CD14-positive monocyte (primary cell): ENCODE measurements around the gene MBP. TPM values are rescaled to one million over a fixed set of nuclear protein-coding genes. Genes with fewer than 3 reads are reported as not detected.

Source experiments
- DNase-seq, 3 donors: peaks; one replicate each; pipeline ENCODE4 v3.0.0-alpha.2; 2011 to 2022
- H2AFZ ChIP-seq: 2 replicates; pipeline ENCODE4 v1.6.0; 2012; ENCODE audit warnings: mild to moderate bottlenecking, low read depth, low read length, inconsistent platforms; ENCODE audit not compliant: insufficient read depth, poor library complexity, severe bottlenecking
- H3K27ac ChIP-seq, 2 donors: 1 replicate in 1 of 2; 2 replicates in 1 of 2; pipeline ENCODE4 v1.5.1; 2012 to 2013; ENCODE audit warnings: low read length in 2 of 2, control low read depth in 1 of 2, inconsistent platforms in 1 of 2, low read depth in 1 of 2, mild to moderate bottlenecking in 1 of 2
- H3K27me3 ChIP-seq, 2 donors: one replicate each; pipeline versions ENCODE4 v1.6.0 to v1.6.1; 2011 to 2013; ENCODE audit warnings: low read length in 2 of 2; ENCODE audit not compliant: control insufficient read depth in 2 of 2, insufficient read depth in 2 of 2
- H3K36me3 ChIP-seq, 2 donors: replicated peaks in 1 of 2; 1 replicate in 1 of 2; 2 replicates in 1 of 2; pipeline versions ENCODE4 v1.5.1 to v1.6.1; 2012 to 2013; ENCODE audit warnings: low read length in 2 of 2, control low read depth in 1 of 2, inconsistent platforms in 1 of 2, mild to moderate bottlenecking in 1 of 2; ENCODE audit not compliant: insufficient read depth in 2 of 2, control insufficient read depth in 1 of 2
- H3K4me1 ChIP-seq, 2 donors: 1 replicate in 1 of 2; 2 replicates in 1 of 2; pipeline versions ENCODE4 v1.5.1 to v1.6.1; 2012 to 2013; ENCODE audit warnings: low read length in 2 of 2, control low read depth in 1 of 2, inconsistent platforms in 1 of 2, mild to moderate bottlenecking in 1 of 2, moderate library complexity in 1 of 2; ENCODE audit not compliant: insufficient read depth in 2 of 2, control insufficient read depth in 1 of 2
- H3K4me2 ChIP-seq: replicated peaks from 2 replicates; pipeline ENCODE3; 2012; ENCODE audit warnings: low read length, moderate library complexity, mild to moderate bottlenecking; ENCODE audit not compliant: poor library complexity, severe bottlenecking; ENCODE audit errors: extremely low read depth
- H3K4me3 ChIP-seq, 3 experiments: fragments of 200-600 bp in 1 of 3; sonication (generic) in 1 of 3; replicated peaks in 1 of 3; 1 replicate in 2 of 3; 2 replicates in 1 of 3; pipeline ENCODE4 v1.5.1; 2011 to 2013; ENCODE audit warnings: low read length in 3 of 3, mild to moderate bottlenecking in 3 of 3, control low read depth in 2 of 3, low read depth in 2 of 3, inconsistent platforms in 1 of 3, moderate library complexity in 1 of 3
- H3K79me2 ChIP-seq: 2 replicates; pipeline ENCODE4 v1.6.0; 2012; ENCODE audit warnings: mild to moderate bottlenecking, control low read depth, inconsistent platforms, low read length, moderate library complexity; ENCODE audit not compliant: insufficient read depth
- H3K9ac ChIP-seq: 2 replicates; pipeline ENCODE4 v1.6.0; 2017; ENCODE audit warnings: low read length, mild to moderate bottlenecking; ENCODE audit not compliant: insufficient read depth, poor library complexity, severe bottlenecking
- H3K9me3 ChIP-seq, 2 donors: replicated peaks in 1 of 2; 1 replicate in 1 of 2; 2 replicates in 1 of 2; pipeline versions ENCODE4 v1.5.1 to v1.6.1; 2012 to 2013; ENCODE audit warnings: low read length in 2 of 2, control low read depth in 1 of 2; ENCODE audit not compliant: control insufficient read depth in 1 of 2, insufficient read depth in 1 of 2
- H4K20me1 ChIP-seq: 2 replicates; pipeline ENCODE4 v1.6.0; 2012; ENCODE audit warnings: mild to moderate bottlenecking, low read length, control low read depth, moderate library complexity; ENCODE audit not compliant: insufficient read depth
- H3K27ac Mint-ChIP-seq, 7 donors: one replicate each; pipeline ENCODE4 v1.8.0; 2020; ENCODE audit warnings: mild to moderate bottlenecking in 7 of 7, mixed read lengths in 7 of 7, moderate library complexity in 6 of 7, inconsistent platforms in 2 of 7
- H3K27me3 Mint-ChIP-seq, 3 donors: one replicate each; pipeline ENCODE4 v1.8.0; 2021 to 2022; ENCODE audit warnings: low read depth in 3 of 3, mild to moderate bottlenecking in 3 of 3, mixed read lengths in 3 of 3, moderate library complexity in 3 of 3, inconsistent platforms in 1 of 3
- H3K36me3 Mint-ChIP-seq, 2 donors: one replicate each; pipeline ENCODE4 v1.8.0; 2020; ENCODE audit warnings: mixed read lengths in 2 of 2, inconsistent platforms in 1 of 2, mild to moderate bottlenecking in 1 of 2
- H3K4me1 Mint-ChIP-seq: one replicate; pipeline ENCODE4 v1.8.0; 2020; ENCODE audit warnings: mild to moderate bottlenecking, mixed read lengths
- H3K4me3 Mint-ChIP-seq, 2 donors: one replicate each; pipeline ENCODE4 v1.8.0; 2020; ENCODE audit warnings: mild to moderate bottlenecking in 2 of 2, mixed read lengths in 2 of 2, moderate library complexity in 1 of 2
- H3K9me3 Mint-ChIP-seq, 7 donors: one replicate each; pipeline ENCODE4 v1.8.0; 2020 to 2022; ENCODE audit warnings: mixed read lengths in 7 of 7, mild to moderate bottlenecking in 6 of 7, moderate library complexity in 6 of 7, inconsistent platforms in 2 of 7
- WGBS: methylation state at CpG from one replicate; pipeline ENCODE4 v1.1.5; 2013; ENCODE audit warnings: missing lambda C conversion rate; ENCODE audit not compliant: insufficient coverage; 5-methylcytosine and 5-hydroxymethylcytosine counted together
- intact Hi-C, 2 donors: fragments of 100-400 bp; cut with micrococcal nuclease; formaldehyde crosslinking; loops; one replicate each; pipeline versions ENCODE4 v1.15.0 to v1.15.1; 2023
- polyA plus RNA-seq, 3 donors: library from polyadenylated mRNA; depleted of rRNA in 1 of 3; unstranded in 2 of 3; stranded (reverse) in 1 of 3; fragments of 300-500 nt in 2 of 3; fragments of >200 nt in 1 of 3; fragmentation: Illumina TruSeq in 2 of 3; gene quantifications; 1 replicate in 2 of 3; 2 replicates in 1 of 3; pipeline ENCODE4 v1.2.3, GENCODE V29; 2012 to 2021
- TF ChIP-seq, protein P1 (sequence below): fragments of 200-600 bp; IDR thresholded peaks from one replicate; pipeline ENCODE4 v1.8.0; 2022; ENCODE audit warnings: antibody characterized with exemption, mild to moderate bottlenecking

Gene MBP
- polyA plus RNA-seq, 3 donors, result 47.7 to 81.0 (median 50.4) TPM

GRCh38 chr18:77017355-77017754 lies 115.2 kb downstream of the MBP start:
- no peaks in the 10 kb centered on the region for H3K27me3 Mint-ChIP-seq
- Histone ChIP-seq H3K27ac (no peak overlapping the region), H3K4me2 (no peak overlapping the region), H2AFZ (no peak overlapping the region), H3K27me3 (no peaks in the 10 kb centered on the region), H3K4me3 (no peak overlapping the region), H3K36me3 (peaks cover 36 to 72% of the 10 kb centered on the region in 2 donors), H3K9me3 (no peaks in the 10 kb centered on the region), H3K9ac (no peak overlapping the region), H3K79me2 (peaks cover 42% of the 10 kb centered on the region), H3K4me1 (peaks cover 34 to 36% of the 10 kb centered on the region in 2 donors), H4K20me1 (peaks cover 95% of the 10 kb centered on the region)
- H3K27ac Mint-ChIP-seq, result no peak overlapping the region
- peaks cover 38% of the 10 kb centered on the region for H3K4me1 Mint-ChIP-seq
- WGBS, result 98% methylated on average over 6 of the region's 6 CpGs
- intact Hi-C loops, result no loop called here
- no peaks in the 10 kb centered on the region for H3K9me3 Mint-ChIP-seq
- no peak for DNase-seq
- peaks cover 67 to 80% of the 10 kb centered on the region in 2 donors for H3K36me3 Mint-ChIP-seq
- TF ChIP-seq, protein P1, sequence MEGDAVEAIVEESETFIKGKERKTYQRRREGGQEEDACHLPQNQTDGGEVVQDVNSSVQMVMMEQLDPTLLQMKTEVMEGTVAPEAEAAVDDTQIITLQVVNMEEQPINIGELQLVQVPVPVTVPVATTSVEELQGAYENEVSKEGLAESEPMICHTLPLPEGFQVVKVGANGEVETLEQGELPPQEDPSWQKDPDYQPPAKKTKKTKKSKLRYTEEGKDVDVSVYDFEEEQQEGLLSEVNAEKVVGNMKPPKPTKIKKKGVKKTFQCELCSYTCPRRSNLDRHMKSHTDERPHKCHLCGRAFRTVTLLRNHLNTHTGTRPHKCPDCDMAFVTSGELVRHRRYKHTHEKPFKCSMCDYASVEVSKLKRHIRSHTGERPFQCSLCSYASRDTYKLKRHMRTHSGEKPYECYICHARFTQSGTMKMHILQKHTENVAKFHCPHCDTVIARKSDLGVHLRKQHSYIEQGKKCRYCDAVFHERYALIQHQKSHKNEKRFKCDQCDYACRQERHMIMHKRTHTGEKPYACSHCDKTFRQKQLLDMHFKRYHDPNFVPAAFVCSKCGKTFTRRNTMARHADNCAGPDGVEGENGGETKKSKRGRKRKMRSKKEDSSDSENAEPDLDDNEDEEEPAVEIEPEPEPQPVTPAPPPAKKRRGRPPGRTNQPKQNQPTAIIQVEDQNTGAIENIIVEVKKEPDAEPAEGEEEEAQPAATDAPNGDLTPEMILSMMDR, result no peak
- H3K4me3 Mint-ChIP-seq, result no peak overlapping the region

DNA sequence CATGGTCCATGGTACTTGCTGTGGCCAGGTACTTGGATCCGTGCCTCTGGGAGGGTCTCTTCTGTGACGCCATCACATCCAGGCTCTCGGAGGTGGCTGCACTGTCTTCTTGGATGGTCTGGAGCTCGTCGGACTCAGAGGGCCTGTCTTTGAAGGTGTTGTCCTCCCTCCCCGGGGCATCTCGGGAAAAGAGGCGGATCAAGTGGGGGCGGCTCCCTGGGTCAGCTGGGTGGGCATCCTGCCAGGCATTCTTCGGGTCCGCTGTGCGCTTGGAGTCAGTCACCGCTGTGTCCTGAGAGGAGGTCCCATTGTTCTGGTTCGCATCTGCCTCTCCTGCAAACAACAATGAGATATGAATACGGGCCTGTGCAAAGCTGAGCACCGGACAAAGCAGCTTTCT lies 115.6 kb downstream of the MBP start:
- Mint-ChIP-seq H3K4me3 (no peak overlapping the region), H3K27ac (peak overlapping the region in 1 of 7 donors; percentile 69), H3K9me3 (no peaks in the 10 kb centered on the region), H3K4me1 (peaks cover 42% of the 10 kb centered on the region), H3K36me3 (peaks cover 68 to 81% of the 10 kb centered on the region in 2 donors), H3K27me3 (no peaks in the 10 kb centered on the region)
- H3K36me3 ChIP-seq, result peaks cover 36 to 72% of the 10 kb centered on the region in 2 donors
- intact Hi-C loops, result no loop called here
- H4K20me1 ChIP-seq, result peaks cover 94% of the 10 kb centered on the region
- H3K9me3 ChIP-seq, result no peaks in the 10 kb centered on the region
- H3K79me2 ChIP-seq, result peaks cover 44% of the 10 kb centered on the region
- H3K4me3 ChIP-seq, result no peak overlapping the region
- H3K9ac ChIP-seq, result no peak overlapping the region
- no peaks in the 10 kb centered on the region for H3K27me3 ChIP-seq
- H2AFZ ChIP-seq, result no peak overlapping the region
- H3K27ac ChIP-seq, result no peak overlapping the region
- DNase-seq, result no peak
- no peak overlapping the region for H3K4me2 ChIP-seq
- H3K4me1 ChIP-seq, result peaks cover 35 to 39% of the 10 kb centered on the region in 2 donors
- TF ChIP-seq, protein P1, result no peak
- 96% methylated on average over 16 of the region's 16 CpGs for WGBS
